ENCODE results near the gene LRTM2.

LRTM2 gene

DNA sequence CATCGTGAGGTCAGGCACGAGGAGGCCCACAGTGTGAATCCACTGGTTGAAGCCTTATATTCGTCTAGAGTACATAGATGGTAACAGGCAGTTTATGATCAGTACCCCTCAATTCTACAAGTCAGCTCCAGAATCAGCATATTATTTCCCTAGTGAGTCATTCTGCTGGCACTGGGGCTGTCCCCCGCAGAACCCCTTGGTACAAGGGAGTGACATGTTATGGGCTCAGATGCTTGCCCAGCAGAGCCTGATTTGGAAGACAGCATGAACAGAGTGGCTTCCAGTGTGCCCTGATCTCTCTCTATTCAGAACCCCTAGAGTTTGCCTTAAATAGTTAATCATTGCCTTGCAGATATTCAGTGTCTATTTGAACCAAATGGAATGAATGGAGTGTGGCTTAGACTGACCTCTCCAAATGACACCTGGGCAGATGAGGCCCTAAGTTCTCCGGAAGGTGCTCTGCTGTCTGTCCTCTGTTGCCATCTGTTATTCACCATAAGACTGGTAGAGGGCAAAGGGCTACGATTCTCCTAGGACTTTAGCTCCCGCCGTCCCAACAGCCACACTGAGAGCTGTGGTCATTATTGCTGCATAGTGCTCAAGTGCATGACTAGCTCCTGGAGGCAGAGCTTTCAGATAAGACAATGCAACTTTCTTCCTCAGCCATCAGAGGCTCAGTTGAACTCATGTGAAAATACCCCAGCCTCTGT, 57.0 kb downstream of the LRTM2 start:
- Mint-ChIP-seq H3K4me1 (no peaks in the 10 kb centered on the region), H3K27ac (no peak overlapping the region), H3K9me3 (no peaks in the 10 kb centered on the region), H3K27me3 (peaks cover 12 to 25% of the 10 kb centered on the region in 2 donors), H3K36me3 (no peaks in the 10 kb centered on the region), H3K4me3 (no peak overlapping the region)
- ATAC-seq (replicated peaks) (no peak), DNase-seq (no peak)

DNA sequence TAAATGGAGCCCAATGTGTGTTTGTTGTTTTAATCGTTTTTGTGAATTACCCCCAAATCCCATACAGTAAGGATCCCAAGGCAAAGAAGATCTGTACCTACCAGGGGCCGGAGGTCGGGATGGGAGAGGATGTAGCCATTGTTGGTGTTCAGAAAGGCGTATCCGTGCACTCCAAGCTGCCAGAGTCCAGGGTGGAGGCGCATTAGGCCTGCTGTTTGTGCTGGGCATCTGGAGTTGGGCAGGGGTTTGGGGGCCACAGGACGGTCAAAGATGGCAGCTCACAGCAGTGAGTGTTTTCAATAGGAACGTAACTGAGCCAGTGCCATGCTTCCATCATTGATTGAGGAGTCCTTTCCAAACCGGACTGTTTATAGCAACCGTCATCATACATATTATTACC, 57.8 kb downstream of the LRTM2 start:
- no peaks in the 10 kb centered on the region for H3K36me3 Mint-ChIP-seq
- no peak overlapping the region for H3K4me3 Mint-ChIP-seq
- ATAC-seq (replicated peaks) (no peak), DNase-seq (no peak)
- H3K4me1 Mint-ChIP-seq: no peaks in the 10 kb centered on the region
- no peaks in the 10 kb centered on the region for H3K9me3 Mint-ChIP-seq
- H3K27ac Mint-ChIP-seq: no peak overlapping the region
- H3K27me3 Mint-ChIP-seq: peaks cover 12 to 27% of the 10 kb centered on the region in 2 donors

DNA sequence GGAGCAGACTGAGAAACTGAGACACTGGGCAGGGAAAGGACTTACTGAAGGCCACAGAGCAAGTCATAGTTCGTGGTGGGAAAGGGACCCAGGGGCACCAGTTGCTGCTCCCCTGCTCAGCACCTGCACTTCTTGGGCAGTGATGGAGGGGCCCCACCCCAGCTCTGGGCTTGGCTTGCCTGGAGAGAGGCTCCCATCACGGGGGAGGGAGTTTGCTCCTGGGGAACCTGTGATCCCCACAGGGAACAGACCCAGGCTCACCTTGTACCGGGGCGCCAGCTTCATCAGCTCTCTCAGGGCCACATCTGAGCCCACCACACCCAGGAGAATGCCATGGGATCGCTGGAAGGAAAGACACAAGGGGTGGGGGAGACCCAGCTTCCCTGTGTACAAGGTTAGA, 58.3 kb downstream of the LRTM2 start:
- Mint-ChIP-seq H3K27ac (no peak overlapping the region), H3K9me3 (no peaks in the 10 kb centered on the region), H3K4me1 (no peaks in the 10 kb centered on the region), H3K36me3 (no peaks in the 10 kb centered on the region), H3K27me3 (peaks cover 17 to 31% of the 10 kb centered on the region in 2 donors), H3K4me3 (no peak overlapping the region)
- ATAC-seq (replicated peaks): no peak
- no peak for DNase-seq

DNA sequence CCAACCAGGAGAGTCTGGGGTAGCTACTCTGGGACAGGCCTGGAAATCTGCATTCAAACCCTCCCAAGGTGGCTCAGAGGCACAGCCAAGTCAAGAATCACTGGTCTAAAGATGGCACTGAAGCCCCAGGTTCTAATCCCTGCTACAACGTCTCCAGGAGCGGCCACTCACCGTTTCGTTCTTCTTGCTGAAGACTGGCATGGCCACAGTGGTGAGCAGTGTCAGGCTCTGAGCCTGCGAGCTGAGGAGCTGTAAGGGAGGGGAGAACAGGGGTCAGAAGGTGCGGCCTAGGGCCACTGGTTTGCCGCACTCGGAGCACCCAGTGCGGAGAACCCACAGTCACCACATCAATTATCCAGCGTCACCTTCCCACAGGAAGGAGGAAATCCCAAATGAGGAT, 59.3 kb downstream of the LRTM2 start:
- Mint-ChIP-seq H3K9me3 (no peaks in the 10 kb centered on the region), H3K27me3 (peaks cover 14 to 31% of the 10 kb centered on the region in 2 donors)

DNA sequence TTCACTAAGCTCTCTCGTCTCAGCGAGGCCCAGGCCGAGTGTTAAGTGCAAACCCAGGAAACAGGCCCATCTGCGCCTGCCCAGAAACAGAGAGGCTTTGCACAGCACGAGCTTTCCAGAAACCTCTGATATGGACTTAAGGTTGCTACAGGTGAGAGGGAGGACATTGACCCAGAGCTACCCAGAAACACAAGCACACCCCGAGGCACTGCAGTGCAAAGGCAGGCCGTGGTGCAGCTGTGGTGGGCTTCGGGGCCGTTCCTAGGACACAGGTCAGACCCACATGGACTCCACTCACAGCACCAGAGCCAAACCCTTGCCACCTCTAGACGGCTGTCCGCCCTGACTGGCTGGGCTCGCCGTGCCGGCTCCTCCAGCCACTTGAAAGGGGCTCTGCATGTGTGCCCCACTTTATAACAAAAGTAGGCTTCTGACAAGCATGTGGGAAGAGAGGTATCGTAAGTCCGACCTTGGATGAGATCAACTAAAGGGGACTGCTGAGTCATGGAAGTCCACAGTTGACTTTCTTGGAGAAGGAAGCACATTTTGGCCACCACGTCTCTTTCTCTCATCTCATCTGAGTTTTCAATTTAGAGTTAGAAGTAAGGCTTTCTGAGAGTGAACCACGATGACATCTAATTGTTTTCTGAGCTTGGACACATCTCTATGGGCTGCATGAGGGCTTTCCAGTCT, 59.9 kb downstream of the LRTM2 start:
- Mint-ChIP-seq H3K36me3 (no peaks in the 10 kb centered on the region), H3K27ac (no peak overlapping the region), H3K4me1 (no peaks in the 10 kb centered on the region), H3K4me3 (no peak overlapping the region), H3K27me3 (peaks cover 14 to 31% of the 10 kb centered on the region in 2 donors), H3K9me3 (no peaks in the 10 kb centered on the region)
- ATAC-seq (replicated peaks): no peak
- DNase-seq: no peak

More for the DNA sequence above, 59.3 kb downstream of the LRTM2 start:
- Mint-ChIP-seq H3K4me3 (no peak overlapping the region), H3K27ac (no peak overlapping the region), H3K4me1 (no peaks in the 10 kb centered on the region), H3K36me3 (no peaks in the 10 kb centered on the region)
- ATAC-seq (replicated peaks) (no peak), DNase-seq (no peak)

DNA sequence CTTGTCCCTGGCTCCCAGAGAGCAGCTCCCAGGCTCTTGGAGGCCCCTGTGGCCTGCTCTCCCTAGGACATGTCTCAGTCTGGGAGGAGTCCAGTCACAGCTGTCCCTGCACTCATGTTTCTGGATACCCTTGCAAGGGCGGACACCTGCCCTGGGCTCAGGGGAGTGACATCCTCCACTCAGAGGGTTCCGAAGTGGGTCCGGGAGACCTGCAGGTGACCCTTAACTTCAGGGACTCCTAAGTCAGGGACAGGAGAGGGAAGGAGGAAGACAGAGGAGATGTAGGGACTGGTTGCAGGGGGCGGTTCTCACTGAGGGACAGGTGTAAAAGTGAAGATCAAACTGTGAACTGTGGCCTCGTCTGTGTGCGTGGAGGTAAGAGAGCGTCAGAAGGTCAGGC, 60.5 kb downstream of the LRTM2 start:
- no peaks in the 10 kb centered on the region for H3K36me3 Mint-ChIP-seq
- ATAC-seq (replicated peaks) (no peak), DNase-seq (no peak)
- no peaks in the 10 kb centered on the region for H3K4me1 Mint-ChIP-seq
- no peaks in the 10 kb centered on the region for H3K9me3 Mint-ChIP-seq
- H3K4me3 Mint-ChIP-seq: no peak overlapping the region
- H3K27me3 Mint-ChIP-seq: peaks cover 14 to 27% of the 10 kb centered on the region in 2 donors
- no peak overlapping the region for H3K27ac Mint-ChIP-seq

DNA sequence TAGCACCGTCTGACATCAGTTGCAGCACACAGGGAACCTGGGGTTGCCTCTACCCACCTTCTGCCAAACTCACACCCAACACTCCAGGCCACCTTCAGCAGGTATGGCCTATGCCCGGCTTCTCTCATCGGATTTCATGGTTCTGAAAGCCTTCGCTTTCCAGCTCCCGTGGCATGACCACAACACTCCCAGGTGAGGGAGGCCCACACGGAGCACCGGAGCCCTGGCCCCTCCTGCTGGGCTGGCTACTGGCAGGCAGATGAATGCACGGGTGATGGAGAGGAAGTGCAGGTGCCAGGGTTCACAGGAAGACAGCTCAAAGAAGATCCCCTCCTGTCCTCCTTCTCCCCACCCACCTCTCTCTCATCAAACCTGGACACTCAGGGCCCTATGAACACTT, 60.9 kb downstream of the LRTM2 start:
- no peaks in the 10 kb centered on the region for H3K4me1 Mint-ChIP-seq
- H3K27me3 Mint-ChIP-seq: peaks cover 19 to 29% of the 10 kb centered on the region in 2 donors
- H3K9me3 Mint-ChIP-seq: no peaks in the 10 kb centered on the region
- H3K4me3 Mint-ChIP-seq: no peak overlapping the region
- DNase-seq (no peak), ATAC-seq (replicated peaks) (no peak)
- H3K36me3 Mint-ChIP-seq: no peaks in the 10 kb centered on the region
- H3K27ac Mint-ChIP-seq: no peak overlapping the region

DNA sequence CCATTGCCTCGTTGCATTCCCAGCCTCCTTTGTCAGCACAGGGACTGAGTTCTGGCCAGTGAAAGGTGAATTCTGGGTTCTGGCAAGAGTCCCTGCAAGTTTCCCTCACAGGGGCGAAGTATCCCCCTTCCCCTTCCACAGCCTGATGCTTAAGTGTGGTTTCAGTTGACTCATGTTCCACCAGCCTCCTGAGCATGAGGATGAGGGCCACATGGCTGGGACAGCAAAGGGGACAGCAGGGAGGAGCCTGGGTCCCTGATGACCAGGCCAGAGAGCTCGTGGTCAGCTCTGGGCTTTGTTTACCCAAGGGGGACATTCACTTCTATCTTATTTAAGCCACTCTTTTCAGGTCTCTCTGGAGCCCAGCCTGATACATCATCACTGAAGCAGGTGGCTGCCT, 61.6 kb downstream of the LRTM2 start:
- Mint-ChIP-seq H3K4me3 (no peak overlapping the region), H3K9me3 (no peaks in the 10 kb centered on the region), H3K27me3 (peaks cover 19 to 29% of the 10 kb centered on the region in 2 donors), H3K27ac (no peak overlapping the region), H3K4me1 (no peaks in the 10 kb centered on the region), H3K36me3 (no peaks in the 10 kb centered on the region)
- ATAC-seq (replicated peaks) (no peak), DNase-seq (no peak)

DNA sequence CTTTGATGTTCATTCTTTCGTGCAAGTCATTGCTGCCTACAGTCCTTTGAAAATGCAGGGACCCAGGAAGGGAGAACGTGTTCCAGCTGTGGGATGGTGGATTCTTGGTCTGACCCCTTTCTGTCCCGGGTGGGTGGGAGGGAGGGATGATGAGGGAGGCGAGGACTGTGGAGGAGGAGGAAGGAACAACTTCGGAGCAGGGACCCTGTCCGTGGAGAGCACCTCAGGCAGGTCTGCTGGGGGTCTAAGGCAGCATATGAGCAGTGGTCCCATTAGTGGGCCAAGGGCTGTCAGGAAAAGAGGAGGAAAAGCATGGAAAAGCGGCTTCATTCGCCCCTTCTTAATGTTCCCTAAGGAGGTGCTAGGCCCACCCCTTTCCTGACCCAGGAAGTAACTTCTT, 62.0 kb downstream of the LRTM2 start:
- Mint-ChIP-seq H3K9me3 (no peaks in the 10 kb centered on the region), H3K36me3 (no peaks in the 10 kb centered on the region), H3K4me1 (no peaks in the 10 kb centered on the region), H3K27me3 (peaks cover 21 to 31% of the 10 kb centered on the region in 2 donors), H3K4me3 (no peak overlapping the region), H3K27ac (no peak overlapping the region)
- DNase-seq: no peak
- ATAC-seq (replicated peaks): no peak

DNA sequence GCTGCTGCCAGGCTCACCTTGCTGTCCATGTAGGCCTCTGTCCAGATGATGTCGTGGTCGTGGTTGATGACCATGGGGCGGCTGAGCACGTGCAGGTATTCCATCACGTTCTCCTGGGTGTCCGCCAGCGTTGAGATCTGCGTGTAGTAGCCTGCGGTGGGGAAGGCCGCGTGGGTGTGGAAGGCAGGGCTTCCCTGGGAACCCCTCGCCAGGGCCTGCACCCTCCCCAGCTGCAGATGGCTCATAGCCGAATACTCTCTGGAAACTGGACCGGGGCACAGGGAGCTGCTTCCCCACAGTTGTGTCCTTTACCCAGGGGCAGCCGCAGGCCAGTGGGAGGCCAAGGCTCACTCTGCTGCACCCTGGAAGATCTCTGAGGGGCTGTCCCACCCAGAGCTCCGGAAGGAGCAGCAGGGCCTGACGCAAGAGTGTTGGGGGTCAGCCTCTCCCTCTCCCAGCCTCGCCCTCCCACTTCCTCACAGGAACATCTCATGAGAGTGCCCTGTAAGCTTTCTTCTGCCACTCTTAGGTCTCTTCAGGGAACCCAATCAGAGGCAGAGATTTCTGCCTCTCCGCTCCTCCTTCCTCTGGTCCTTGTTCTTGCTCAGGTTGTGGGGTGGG, 62.6 kb downstream of the LRTM2 start:
- no peaks in the 10 kb centered on the region for H3K9me3 Mint-ChIP-seq
- no peak for DNase-seq
- no peaks in the 10 kb centered on the region for H3K4me1 Mint-ChIP-seq

DNA sequence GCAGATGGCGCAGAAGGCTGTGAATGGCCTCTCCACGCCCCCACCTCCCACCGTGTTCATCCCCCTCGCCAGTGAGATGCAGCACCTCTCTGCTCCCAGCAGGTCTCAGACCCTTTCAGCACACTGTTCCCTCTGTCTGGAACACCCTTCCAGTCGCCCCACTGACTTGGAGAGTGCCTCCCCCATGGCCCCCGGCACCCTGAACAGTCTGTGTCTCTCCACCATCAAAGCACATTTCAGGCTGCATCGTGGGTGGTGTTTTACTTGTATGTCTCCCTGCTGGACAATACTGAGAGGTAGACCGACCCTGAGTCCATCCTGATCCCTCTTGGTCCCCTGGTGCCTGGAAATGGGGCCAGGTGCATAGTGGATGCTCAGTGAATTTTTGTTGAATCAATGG, 63.1 kb downstream of the LRTM2 start:
- DNase-seq: no peak
- Mint-ChIP-seq H3K27ac (no peak overlapping the region), H3K4me1 (no peaks in the 10 kb centered on the region), H3K27me3 (peaks cover 29 to 41% of the 10 kb centered on the region in 2 donors), H3K9me3 (peaks cover 3% of the 10 kb centered on the region in 2 donors), H3K4me3 (no peak overlapping the region), H3K36me3 (peaks cover 3 to 5% of the 10 kb centered on the region in 2 donors)
- no peak for ATAC-seq (replicated peaks)

More for the DNA sequence above, 62.6 kb downstream of the LRTM2 start:
- H3K36me3 Mint-ChIP-seq: peaks cover 0 to 2% of the 10 kb centered on the region in 2 donors
- H3K27ac Mint-ChIP-seq: no peak overlapping the region
- H3K27me3 Mint-ChIP-seq: peaks cover 27 to 35% of the 10 kb centered on the region in 2 donors
- ATAC-seq (replicated peaks): no peak
- no peak overlapping the region for H3K4me3 Mint-ChIP-seq

DNA sequence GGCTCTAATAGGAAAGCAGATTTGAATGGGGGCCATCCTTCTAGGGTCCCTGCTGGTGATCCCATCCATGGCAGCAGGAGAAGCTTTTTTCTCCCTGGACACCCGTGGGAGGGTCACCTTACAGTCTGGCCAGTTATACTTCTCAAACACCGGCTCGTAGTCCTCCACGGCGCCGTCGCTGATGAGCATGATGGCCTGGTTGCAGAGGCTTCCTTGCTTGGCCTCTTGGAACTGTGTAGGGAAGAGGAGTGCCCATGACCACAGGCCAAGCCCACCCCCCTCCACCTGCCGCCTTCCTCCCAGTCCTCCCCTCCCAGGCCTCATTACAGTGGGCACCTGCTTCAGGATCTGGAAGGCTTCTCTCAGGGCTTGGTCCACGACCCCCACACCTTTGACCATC, 64.3 kb downstream of the LRTM2 start:
- peaks cover 5% of the 10 kb centered on the region in 2 donors for H3K9me3 Mint-ChIP-seq
- no peak for ATAC-seq (replicated peaks)
- DNase-seq: no peak
- H3K4me1 Mint-ChIP-seq: no peaks in the 10 kb centered on the region
- H3K27ac Mint-ChIP-seq: no peak overlapping the region
- no peak overlapping the region for H3K4me3 Mint-ChIP-seq
- peaks cover 32 to 48% of the 10 kb centered on the region in 2 donors for H3K27me3 Mint-ChIP-seq
- H3K36me3 Mint-ChIP-seq: peaks cover 3 to 6% of the 10 kb centered on the region in 2 donors

DNA sequence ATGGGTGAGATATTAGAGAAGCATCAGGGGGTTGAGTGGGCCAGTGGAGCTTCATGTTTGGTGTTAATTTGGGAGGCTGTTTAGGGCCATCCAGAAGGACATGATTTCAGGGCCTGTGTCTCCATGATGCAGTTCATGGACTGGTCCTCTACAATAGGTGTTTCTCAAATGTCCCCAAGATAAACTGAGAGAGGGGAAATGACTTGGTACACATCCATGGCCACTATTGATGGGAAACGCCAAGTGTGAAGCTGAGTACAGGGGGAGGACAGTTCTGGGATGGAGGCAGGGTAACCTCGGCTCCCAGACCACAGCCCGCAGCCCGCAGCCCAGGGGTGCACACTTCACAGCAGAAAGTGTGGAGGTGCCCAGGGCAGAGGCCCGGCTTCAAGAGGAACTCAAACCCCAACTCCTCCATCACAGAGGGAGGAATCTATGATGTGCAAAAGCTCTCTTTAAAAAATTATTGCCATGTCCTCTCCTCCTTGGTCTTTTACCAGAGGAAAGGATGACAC, 64.8 kb downstream of the LRTM2 start:
- no peak overlapping the region for H3K4me3 Mint-ChIP-seq
- no peaks in the 10 kb centered on the region for H3K4me1 Mint-ChIP-seq
- ATAC-seq (replicated peaks): no peak
- peaks cover 3 to 6% of the 10 kb centered on the region in 2 donors for H3K36me3 Mint-ChIP-seq
- no peak for DNase-seq
- H3K9me3 Mint-ChIP-seq: peaks cover 5% of the 10 kb centered on the region in 2 donors
- peaks cover 32 to 47% of the 10 kb centered on the region in 2 donors for H3K27me3 Mint-ChIP-seq
- H3K27ac Mint-ChIP-seq: no peak overlapping the region

DNA sequence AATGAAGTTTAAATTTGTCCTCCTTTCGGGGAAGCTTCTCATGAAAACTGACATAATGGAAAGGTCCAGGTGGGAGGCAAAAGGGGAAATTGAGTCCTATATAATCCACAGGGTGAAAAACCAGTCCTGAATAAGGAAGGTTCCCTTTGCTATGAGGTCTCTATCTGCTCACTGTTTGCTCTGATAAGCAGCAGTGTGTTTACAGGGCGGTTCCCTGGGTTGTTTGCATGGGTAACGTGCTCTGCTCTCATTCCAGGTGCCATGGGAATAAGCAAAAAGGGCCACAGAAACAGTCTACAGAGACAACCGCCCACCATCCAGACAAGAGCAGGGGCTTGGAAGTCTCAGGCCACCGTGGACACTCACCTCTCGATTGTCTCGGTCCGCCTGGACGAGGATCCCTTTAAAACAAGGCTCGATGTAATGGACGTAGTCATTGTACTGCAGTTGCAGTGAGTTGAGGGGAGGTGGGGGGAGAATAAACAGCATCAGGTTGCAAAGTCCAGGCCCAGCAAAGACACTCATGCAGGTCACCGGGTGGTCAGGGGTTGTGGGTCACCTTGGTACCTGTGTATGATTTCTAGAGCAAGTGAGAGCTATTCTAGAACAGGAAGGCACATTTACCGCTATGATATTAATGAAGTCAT, 65.4 kb downstream of the LRTM2 start:
- H3K27ac Mint-ChIP-seq: no peak overlapping the region

More for the DNA sequence above, 65.4 kb downstream of the LRTM2 start:
- DNase-seq (no peak), ATAC-seq (replicated peaks) (no peak)
- Mint-ChIP-seq H3K36me3 (peaks cover 4 to 6% of the 10 kb centered on the region in 2 donors), H3K4me3 (no peak overlapping the region), H3K27me3 (peaks cover 33 to 43% of the 10 kb centered on the region in 2 donors), H3K9me3 (peaks cover 5 to 6% of the 10 kb centered on the region in 2 donors), H3K4me1 (no peaks in the 10 kb centered on the region)
